Vagina (tissue), 2 donors: ENCODE data around the gene MRPL53. TPM values are rescaled to one million over a fixed set of nuclear protein-coding genes. Genes with fewer than 3 reads are reported as not detected.
A peak's percentile ranks its signal among the peaks of the same experiment; 100 is the strongest.

ENCODE experiments used
- DNase-seq, 2 donors: peaks; one replicate each; pipeline ENCODE4 v3.0.0-alpha.2; 2017; ENCODE audit errors: extremely low spot score in 2 of 2
- H3K27ac ChIP-seq: fragments of 200-600 bp; sonication (generic); one replicate; pipeline ENCODE4 v1.5.1; 2019
- H3K27me3 ChIP-seq: fragments of 200-600 bp; sonication (generic); one replicate; pipeline ENCODE4 v1.5.1; 2019
- H3K36me3 ChIP-seq, 2 donors: fragments of 200-600 bp; sonication (generic); one replicate each; pipeline ENCODE4 v1.5.1; 2017 to 2019
- H3K4me1 ChIP-seq: fragments of 200-600 bp; sonication (generic); one replicate; pipeline ENCODE4 v1.5.1; 2019
- H3K4me3 ChIP-seq, 2 donors: fragments of 200-600 bp; sonication (generic); 1 replicate in 1 of 2; 2 replicates in 1 of 2; pipeline ENCODE4 v1.5.1; 2016 to 2019
- H3K9me3 ChIP-seq: fragments of 200-600 bp; sonication (generic); one replicate; pipeline ENCODE4 v1.5.1; 2019
- POLR2A ChIP-seq, 2 donors: fragments of 450-650 bp; IDR thresholded peaks; one replicate each; pipeline ENCODE4 v1.6.1; 2017; ENCODE audit warnings: antibody characterized with exemption in 2 of 2, mild to moderate bottlenecking in 2 of 2, moderate library complexity in 2 of 2
- POLR2AphosphoS5 ChIP-seq, 2 donors: sonication (generic); formaldehyde crosslinking; IDR thresholded peaks; one replicate each; pipeline ENCODE4 v1.9.0; 2017; ENCODE audit warnings: antibody characterized with exemption in 2 of 2, mild to moderate bottlenecking in 2 of 2, low read depth in 1 of 2; ENCODE audit not compliant: insufficient read depth in 1 of 2
- intact Hi-C: fragments of 100-400 bp; cut with DNase I; formaldehyde crosslinking; loops from one replicate; pipeline ENCODE4 v1.15.1; 2023
- total RNA-seq: library from RNA; depleted of rRNA; stranded (reverse); fragments of >200 nt; gene quantifications from one replicate; pipeline ENCODE4 v1.2.3, GENCODE V29; 2016
- TF ChIP-seq, protein P1 (sequence below), 3 experiments: fragments of 450-650 bp in 2 of 3; fragments of 200-600 bp in 1 of 3; sonication (generic) in 1 of 3; IDR thresholded peaks; one replicate each; pipeline ENCODE4 v1.5.1; 2017 to 2019; ENCODE audit warnings: antibody characterized with exemption in 3 of 3, mild to moderate bottlenecking in 2 of 3, moderate library complexity in 2 of 3

Gene MRPL53
- total RNA-seq, 1 donor from 2014 or later: 40.3 TPM

DNA sequence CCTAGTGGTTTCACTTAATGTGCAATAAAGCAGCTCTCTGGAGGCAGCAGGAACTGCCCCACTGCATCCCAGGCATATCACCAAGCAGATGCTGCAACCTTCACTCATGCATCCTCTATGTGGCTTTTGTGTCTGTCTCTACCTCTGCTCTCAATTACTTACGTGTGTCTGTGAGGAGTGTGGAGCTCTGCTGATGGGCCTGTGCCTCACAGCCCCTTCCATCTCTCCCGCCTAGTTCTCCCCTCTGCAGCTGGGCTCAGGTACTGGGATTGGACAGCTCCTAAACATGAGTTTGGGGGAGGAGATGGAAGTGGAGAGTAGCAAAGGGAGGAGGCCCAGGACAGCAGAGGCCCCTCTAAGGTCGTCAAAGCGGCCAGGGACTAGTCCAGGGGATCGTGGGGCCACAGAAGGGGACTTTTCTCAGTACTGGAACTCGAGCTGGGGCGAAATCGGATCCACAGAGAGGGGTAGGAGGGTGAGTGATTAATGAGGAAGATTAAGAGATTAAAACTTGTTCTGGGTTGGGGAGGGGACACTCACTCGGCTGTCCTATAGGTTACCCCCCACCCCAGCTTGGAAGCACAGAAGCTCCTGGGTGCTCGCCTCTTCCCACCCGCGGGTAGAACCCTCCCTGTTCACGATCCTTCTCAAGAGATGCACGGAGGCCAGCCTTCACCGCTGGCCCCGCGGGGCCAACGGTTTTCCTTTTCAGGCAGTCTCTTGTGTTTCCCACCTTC lies 29.0 kb upstream of the MRPL53 start:
- TF ChIP-seq POLR2A (IDR thresholded peaks at IDR 0.05) (no peak), POLR2AphosphoS5 (IDR thresholded peaks at IDR 0.05; ENCODE audit: insufficient read depth in 1 of 2, low read depth in 1 of 2) (no peak)
- TF ChIP-seq, protein P1, sequence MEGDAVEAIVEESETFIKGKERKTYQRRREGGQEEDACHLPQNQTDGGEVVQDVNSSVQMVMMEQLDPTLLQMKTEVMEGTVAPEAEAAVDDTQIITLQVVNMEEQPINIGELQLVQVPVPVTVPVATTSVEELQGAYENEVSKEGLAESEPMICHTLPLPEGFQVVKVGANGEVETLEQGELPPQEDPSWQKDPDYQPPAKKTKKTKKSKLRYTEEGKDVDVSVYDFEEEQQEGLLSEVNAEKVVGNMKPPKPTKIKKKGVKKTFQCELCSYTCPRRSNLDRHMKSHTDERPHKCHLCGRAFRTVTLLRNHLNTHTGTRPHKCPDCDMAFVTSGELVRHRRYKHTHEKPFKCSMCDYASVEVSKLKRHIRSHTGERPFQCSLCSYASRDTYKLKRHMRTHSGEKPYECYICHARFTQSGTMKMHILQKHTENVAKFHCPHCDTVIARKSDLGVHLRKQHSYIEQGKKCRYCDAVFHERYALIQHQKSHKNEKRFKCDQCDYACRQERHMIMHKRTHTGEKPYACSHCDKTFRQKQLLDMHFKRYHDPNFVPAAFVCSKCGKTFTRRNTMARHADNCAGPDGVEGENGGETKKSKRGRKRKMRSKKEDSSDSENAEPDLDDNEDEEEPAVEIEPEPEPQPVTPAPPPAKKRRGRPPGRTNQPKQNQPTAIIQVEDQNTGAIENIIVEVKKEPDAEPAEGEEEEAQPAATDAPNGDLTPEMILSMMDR (IDR thresholded peaks at IDR 0.05): no peak
- Histone ChIP-seq H3K27me3 (peaks cover 10% of the 10 kb centered on the region), H3K4me1 (peaks cover 68% of the 10 kb centered on the region), H3K36me3 (peaks cover 0 to 20% of the 10 kb centered on the region in 2 donors), H3K27ac (no peak overlapping the region), H3K4me3 (no peak overlapping the region), H3K9me3 (no peaks in the 10 kb centered on the region)
- intact Hi-C loops: no loop called here
- DNase-seq: no peak

- Histone ChIP-seq H3K4me1 (peaks cover 58% of the 10 kb centered on the region), H3K9me3 (no peaks in the 10 kb centered on the region), H3K27me3 (peaks cover 10% of the 10 kb centered on the region), H3K4me3 (no peak overlapping the region), H3K36me3 (peaks cover 0 to 11% of the 10 kb centered on the region in 2 donors), H3K27ac (no peak overlapping the region)
- TF ChIP-seq POLR2A (IDR thresholded peaks at IDR 0.05) (no peak), POLR2AphosphoS5 (IDR thresholded peaks at IDR 0.05; ENCODE audit: insufficient read depth in 1 of 2, low read depth in 1 of 2) (no peak)
- TF ChIP-seq, protein P1 (IDR thresholded peaks at IDR 0.05): no peak
- no peak for DNase-seq
- intact Hi-C loops: no loop called here
Observed at GRCh38 chr2:74500578-74500946, 28.1 kb upstream of the MRPL53 start.

DNA sequence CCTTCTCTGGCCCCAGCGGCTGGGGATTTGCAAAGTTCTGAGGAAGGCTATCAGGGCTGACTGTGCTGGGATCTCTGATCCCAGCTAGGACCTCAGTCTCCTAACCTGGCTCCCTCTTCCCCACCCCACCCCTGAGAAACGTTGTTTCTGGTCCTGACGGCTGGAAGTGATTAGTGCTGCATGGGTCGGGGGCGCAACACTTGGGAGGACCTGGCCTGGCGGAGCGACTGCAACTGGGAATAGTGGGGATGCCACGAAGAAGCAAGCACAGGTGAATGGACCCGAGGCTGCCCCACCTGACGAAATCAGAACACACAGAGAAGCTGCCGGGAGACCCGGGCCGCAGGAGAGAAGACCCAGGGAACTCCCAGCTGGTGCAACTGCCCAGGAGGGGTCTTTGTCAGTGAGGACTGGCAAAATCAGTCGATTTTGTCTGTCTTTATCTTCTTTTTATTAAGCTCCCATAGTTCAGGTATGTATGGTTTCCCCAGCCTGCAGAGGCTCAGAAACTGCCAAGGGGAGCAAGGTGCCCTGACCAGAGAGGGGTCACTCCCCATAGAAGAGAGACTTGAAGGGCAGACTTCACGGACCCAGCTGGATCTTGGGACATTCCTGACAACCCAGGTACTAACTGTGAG lies 27.6 kb upstream of the MRPL53 start:
- peaks cover 10% of the 10 kb centered on the region for H3K27me3 ChIP-seq
- no peak overlapping the region for H3K27ac ChIP-seq
- H3K4me3 ChIP-seq: peak overlapping the region in 1 of 2 donors; percentile 40
- H3K9me3 ChIP-seq: no peaks in the 10 kb centered on the region
- H3K36me3 ChIP-seq: peaks cover 0 to 8% of the 10 kb centered on the region in 2 donors
- peaks cover 53% of the 10 kb centered on the region for H3K4me1 ChIP-seq
- DNase-seq: no peak
- intact Hi-C loops: no loop called here
- TF ChIP-seq POLR2A (IDR thresholded peaks at IDR 0.05): no peak
- no peak for TF ChIP-seq POLR2AphosphoS5 (IDR thresholded peaks at IDR 0.05; ENCODE audit: insufficient read depth in 1 of 2, low read depth in 1 of 2)
- TF ChIP-seq, protein P1 (IDR thresholded peaks at IDR 0.05): no peak

- Histone ChIP-seq H3K4me1 (peaks cover 47% of the 10 kb centered on the region), H3K4me3 (peak within 1 kb of the TSS; percentile 21 to 40), H3K36me3 (peaks cover 0 to 3% of the 10 kb centered on the region in 2 donors), H3K9me3 (no peaks in the 10 kb centered on the region), H3K27ac (no peak within 1 kb of the TSS), H3K27me3 (peaks cover 10% of the 10 kb centered on the region)
- DNase-seq: no peak
- intact Hi-C loops: no loop called here
- TF ChIP-seq, protein P1 (IDR thresholded peaks at IDR 0.05): no peak
- TF ChIP-seq POLR2AphosphoS5 (IDR thresholded peaks at IDR 0.05; ENCODE audit: insufficient read depth in 1 of 2, low read depth in 1 of 2): no peak
- no peak for TF ChIP-seq POLR2A (IDR thresholded peaks at IDR 0.05)
Observed at GRCh38 chr2:74499267-74499939, 26.9 kb upstream of the MRPL53 start, which contains the start of gene LBX2. TSS of gene LBX2 (minus strand) at chr2:74499603. CDS start at chr2:74499537, 66 bp downstream.
